ENCODE measurements around the gene CAPN5.

DNA sequence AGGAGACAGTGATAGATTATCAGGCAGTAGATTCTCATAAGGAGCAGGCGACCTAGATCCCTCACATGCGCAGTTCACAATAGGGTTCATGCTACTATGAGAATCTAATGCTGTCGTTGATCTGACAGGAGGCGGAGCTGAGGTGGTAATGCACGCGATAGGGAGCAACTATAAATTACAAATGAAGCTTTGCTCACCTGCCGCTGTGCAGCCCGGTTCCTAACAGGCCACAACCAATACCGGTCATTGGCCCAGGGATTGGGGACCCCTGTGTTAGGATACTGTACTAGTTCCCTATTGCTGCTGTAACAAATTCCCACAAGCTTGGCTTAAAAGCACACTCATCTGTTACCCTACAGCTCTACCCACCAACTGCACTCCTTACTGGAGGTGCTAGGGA is 21.9 kb upstream of the CAPN5 start:
- TF ChIP-seq, protein P1, sequence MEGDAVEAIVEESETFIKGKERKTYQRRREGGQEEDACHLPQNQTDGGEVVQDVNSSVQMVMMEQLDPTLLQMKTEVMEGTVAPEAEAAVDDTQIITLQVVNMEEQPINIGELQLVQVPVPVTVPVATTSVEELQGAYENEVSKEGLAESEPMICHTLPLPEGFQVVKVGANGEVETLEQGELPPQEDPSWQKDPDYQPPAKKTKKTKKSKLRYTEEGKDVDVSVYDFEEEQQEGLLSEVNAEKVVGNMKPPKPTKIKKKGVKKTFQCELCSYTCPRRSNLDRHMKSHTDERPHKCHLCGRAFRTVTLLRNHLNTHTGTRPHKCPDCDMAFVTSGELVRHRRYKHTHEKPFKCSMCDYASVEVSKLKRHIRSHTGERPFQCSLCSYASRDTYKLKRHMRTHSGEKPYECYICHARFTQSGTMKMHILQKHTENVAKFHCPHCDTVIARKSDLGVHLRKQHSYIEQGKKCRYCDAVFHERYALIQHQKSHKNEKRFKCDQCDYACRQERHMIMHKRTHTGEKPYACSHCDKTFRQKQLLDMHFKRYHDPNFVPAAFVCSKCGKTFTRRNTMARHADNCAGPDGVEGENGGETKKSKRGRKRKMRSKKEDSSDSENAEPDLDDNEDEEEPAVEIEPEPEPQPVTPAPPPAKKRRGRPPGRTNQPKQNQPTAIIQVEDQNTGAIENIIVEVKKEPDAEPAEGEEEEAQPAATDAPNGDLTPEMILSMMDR (IDR thresholded peaks at IDR 0.05), result no peak
- TF ChIP-seq POLR2A (IDR thresholded peaks at IDR 0.05; ENCODE audit: low read depth), result no peak
- TF ChIP-seq POLR2AphosphoS5 (IDR thresholded peaks at IDR 0.05), result no peak
- TF ChIP-seq EP300 (IDR thresholded peaks at IDR 0.05), result no peak
